Erythroblast (primary cell): ENCODE measurements around the gene ZNF687.

Experiments used
- GATA1 ChIP-seq: IDR thresholded peaks from 2 replicates; pipeline ENCODE4 v1.6.1; 2011; ENCODE audit warnings: low read depth, mild to moderate bottlenecking, control low read depth, low read length, moderate library complexity
- POLR2A ChIP-seq: IDR thresholded peaks from 2 replicates; pipeline ENCODE4 v1.6.1; 2011; ENCODE audit warnings: mild to moderate bottlenecking, low read length

DNA sequence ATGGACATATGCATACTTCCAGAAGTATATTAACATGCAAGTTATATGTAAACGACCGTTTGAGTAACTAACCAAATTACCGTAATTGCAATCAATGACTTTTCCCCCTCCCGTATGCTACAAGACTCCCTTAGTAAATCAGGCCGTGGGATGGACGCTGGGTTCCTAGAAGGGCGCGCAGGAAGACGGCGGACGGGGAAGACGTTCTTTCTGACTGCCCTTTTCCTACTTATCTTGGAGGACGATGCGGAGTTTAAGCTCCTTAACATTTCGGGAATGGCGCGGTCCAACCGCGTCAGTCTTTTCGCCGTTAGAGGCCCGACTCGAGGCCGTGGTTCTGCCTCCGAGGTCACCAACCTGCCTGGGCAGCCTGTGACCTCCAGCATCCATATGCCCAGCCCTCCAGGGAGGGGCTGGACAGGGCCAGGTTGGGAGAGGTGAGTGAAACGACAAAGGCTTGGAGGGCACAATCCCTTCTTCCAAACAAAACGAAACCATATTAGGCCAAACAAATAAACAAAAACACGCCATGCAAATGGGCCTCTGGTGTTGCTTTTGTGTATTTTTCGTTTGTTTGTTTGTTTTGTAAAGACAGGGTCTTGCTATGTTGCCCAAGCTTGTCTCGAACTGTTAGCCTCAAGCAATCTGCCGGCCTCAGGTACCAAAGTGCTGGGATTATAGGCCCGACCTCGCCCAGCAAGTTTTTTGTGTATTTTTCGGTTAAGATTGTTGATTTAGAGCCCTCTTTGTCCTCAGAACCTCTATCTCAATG is 46.0 kb downstream of the ZNF687 start:
- TF ChIP-seq POLR2A (no peak), GATA1 (no peak)
